ENCODE data around the gene ALDH5A1. TPM values are rescaled to one million over a fixed set of nuclear protein-coding genes. Genes with fewer than 3 reads are reported as not detected.

The ALDH5A1 gene
- total and polyA plus RNA-seq, 2 donors from 2014 or later, result 10.4 to 11.0 TPM

DNA sequence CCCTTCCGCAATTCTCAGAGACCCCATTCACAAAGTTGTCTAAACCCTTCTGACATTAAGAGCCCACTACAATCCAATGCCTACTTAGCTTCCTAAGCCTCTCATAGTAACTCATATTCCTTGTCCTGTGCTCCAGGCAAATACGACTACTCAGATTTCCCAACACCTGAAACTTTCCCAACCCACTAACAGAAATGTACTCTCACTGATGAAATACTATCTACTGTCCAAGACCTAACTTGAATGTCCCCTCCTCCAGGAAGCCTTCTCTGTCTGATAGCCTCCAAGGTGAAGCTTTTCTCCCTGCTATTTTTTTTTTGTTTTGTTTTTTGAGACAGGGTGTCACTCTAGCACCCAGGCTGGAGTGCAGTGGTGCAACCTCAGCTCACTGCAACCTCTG is 35.8 kb upstream of the ALDH5A1 start:
- Histone ChIP-seq H3K4me3 (ENCODE audit: low read length in 3 of 3) (no peak overlapping the region), H3K27ac (ENCODE audit: low read depth in 2 of 2, low read length in 2 of 2) (no peak overlapping the region), H3K27me3 (ENCODE audit: control insufficient read depth, insufficient read depth, low read length) (no peaks in the 10 kb centered on the region), H3K9me3 (ENCODE audit: control insufficient read depth in 2 of 3, insufficient read depth in 1 of 3, low read length in 3 of 3) (no peaks in the 10 kb centered on the region), H3K4me1 (ENCODE audit: control insufficient read depth in 2 of 3, insufficient read depth in 2 of 3, low read depth in 1 of 3, low read length in 3 of 3) (no peaks in the 10 kb centered on the region), H3K36me3 (ENCODE audit: control insufficient read depth in 2 of 3, insufficient read depth in 3 of 3, low read length in 3 of 3) (no peaks in the 10 kb centered on the region), H3K9ac (ENCODE audit: low read length in 3 of 3) (no peak overlapping the region)
- TF ChIP-seq, protein P1, sequence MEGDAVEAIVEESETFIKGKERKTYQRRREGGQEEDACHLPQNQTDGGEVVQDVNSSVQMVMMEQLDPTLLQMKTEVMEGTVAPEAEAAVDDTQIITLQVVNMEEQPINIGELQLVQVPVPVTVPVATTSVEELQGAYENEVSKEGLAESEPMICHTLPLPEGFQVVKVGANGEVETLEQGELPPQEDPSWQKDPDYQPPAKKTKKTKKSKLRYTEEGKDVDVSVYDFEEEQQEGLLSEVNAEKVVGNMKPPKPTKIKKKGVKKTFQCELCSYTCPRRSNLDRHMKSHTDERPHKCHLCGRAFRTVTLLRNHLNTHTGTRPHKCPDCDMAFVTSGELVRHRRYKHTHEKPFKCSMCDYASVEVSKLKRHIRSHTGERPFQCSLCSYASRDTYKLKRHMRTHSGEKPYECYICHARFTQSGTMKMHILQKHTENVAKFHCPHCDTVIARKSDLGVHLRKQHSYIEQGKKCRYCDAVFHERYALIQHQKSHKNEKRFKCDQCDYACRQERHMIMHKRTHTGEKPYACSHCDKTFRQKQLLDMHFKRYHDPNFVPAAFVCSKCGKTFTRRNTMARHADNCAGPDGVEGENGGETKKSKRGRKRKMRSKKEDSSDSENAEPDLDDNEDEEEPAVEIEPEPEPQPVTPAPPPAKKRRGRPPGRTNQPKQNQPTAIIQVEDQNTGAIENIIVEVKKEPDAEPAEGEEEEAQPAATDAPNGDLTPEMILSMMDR (IDR thresholded peaks at IDR 0.05; ENCODE audit: borderline replicate concordance, extremely low read depth, insufficient read depth), result no peak
- no peak for DNase-seq
- intact Hi-C loops (cut with DNase I), result no loop called here
- no peak for FAIRE-seq

- Histone ChIP-seq H3K36me3 (ENCODE audit: control insufficient read depth in 2 of 3, insufficient read depth in 3 of 3, low read length in 3 of 3) (no peaks in the 10 kb centered on the region), H3K27me3 (ENCODE audit: control insufficient read depth, insufficient read depth, low read length) (no peaks in the 10 kb centered on the region), H3K4me3 (ENCODE audit: low read length in 3 of 3) (no peak overlapping the region), H3K27ac (ENCODE audit: low read depth in 2 of 2, low read length in 2 of 2) (no peak overlapping the region), H3K9ac (ENCODE audit: low read length in 3 of 3) (no peak overlapping the region), H3K4me1 (ENCODE audit: control insufficient read depth in 2 of 3, insufficient read depth in 2 of 3, low read depth in 1 of 3, low read length in 3 of 3) (no peaks in the 10 kb centered on the region), H3K9me3 (ENCODE audit: control insufficient read depth in 2 of 3, insufficient read depth in 1 of 3, low read length in 3 of 3) (no peaks in the 10 kb centered on the region)
- DNase-seq, result no peak
- TF ChIP-seq, protein P1 (IDR thresholded peaks at IDR 0.05; ENCODE audit: borderline replicate concordance, extremely low read depth, insufficient read depth), result no peak
- no peak for FAIRE-seq
- intact Hi-C loops (cut with DNase I), result no loop called here
Measured at GRCh38 chr6:24460966-24461365, 33.8 kb upstream of the ALDH5A1 start.

DNA sequence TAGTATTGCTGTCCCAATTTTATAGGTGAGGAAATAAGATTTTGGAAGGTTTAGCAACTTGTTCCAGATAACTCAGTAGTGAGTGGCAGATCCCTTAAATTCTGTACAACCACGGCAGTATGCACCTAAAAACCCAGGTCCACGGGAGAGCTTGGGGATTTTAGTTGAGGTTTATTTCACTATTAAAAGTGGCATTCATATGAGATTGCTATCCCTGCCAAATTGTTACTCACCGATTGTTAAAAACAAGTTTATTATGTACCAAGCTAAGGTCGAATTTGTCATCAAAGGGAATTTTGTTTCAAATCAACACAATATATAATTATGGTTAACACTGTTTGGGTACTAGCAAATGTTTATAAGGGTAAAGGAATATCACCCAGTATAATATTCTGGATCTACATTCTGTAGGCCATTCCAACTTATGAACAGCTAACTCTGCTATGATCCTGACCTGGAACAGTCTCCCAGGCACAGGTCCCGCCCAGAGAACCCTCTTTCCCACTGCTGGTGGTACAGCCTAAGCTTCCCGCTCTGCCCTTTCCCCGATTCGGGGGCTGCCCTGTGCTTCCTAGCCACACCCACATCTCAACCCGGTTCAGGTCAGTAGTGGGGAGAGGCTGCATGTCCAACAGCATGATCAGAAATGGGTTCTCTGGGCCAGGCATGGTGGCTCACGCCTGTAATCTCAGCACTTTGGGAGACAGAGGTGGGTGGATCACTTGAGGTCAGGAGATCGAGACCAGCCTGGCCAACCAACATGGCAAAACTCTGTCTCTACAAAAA is 30.3 kb upstream of the ALDH5A1 start:
- H3K27ac ChIP-seq (ENCODE audit: low read depth in 2 of 2, low read length in 2 of 2), result no peak overlapping the region
- no peaks in the 10 kb centered on the region for H3K36me3 ChIP-seq (ENCODE audit: control insufficient read depth in 2 of 3, insufficient read depth in 3 of 3, low read length in 3 of 3)
- intact Hi-C loops (cut with DNase I), result no loop called here
- TF ChIP-seq, protein P1 (IDR thresholded peaks at IDR 0.05; ENCODE audit: borderline replicate concordance, extremely low read depth, insufficient read depth), result no peak
- FAIRE-seq (no peak), DNase-seq (no peak)
- H3K4me3 ChIP-seq (ENCODE audit: low read length in 3 of 3), result no peak overlapping the region
- H3K27me3 ChIP-seq (ENCODE audit: control insufficient read depth, insufficient read depth, low read length), result no peaks in the 10 kb centered on the region
- no peak overlapping the region for H3K9ac ChIP-seq (ENCODE audit: low read length in 3 of 3)
- H3K4me1 ChIP-seq (ENCODE audit: control insufficient read depth in 2 of 3, insufficient read depth in 2 of 3, low read depth in 1 of 3, low read length in 3 of 3), result no peaks in the 10 kb centered on the region
- no peaks in the 10 kb centered on the region for H3K9me3 ChIP-seq (ENCODE audit: control insufficient read depth in 2 of 3, insufficient read depth in 1 of 3, low read length in 3 of 3)

Measured in kidney (tissue), 14 donors.